Ovary (tissue), 9 donors: ENCODE results near the gene DYNC1I1. TPM values are rescaled to one million over a fixed set of nuclear protein-coding genes. Genes with fewer than 3 reads are reported as not detected.

Experiments used
- DNase-seq, 5 donors: peaks; one replicate each; pipeline ENCODE4 v3.0.0-alpha.2; 2019 to 2020
- H3K27ac ChIP-seq, 2 donors: fragments of 200-600 bp; one replicate each; pipeline versions ENCODE4 v1.5.1 to v1.8.0; 2019 to 2022
- H3K27me3 ChIP-seq: fragments of 200-600 bp; one replicate; pipeline ENCODE4 v1.8.0; 2022
- H3K36me3 ChIP-seq: fragments of 200-600 bp; sonication (generic); one replicate; pipeline ENCODE4 v1.5.1; 2019
- H3K4me1 ChIP-seq: one replicate; pipeline ENCODE4 v1.8.1; 2013; ENCODE audit warnings: mild to moderate bottlenecking, moderate library complexity; ENCODE audit not compliant: insufficient read depth
- H3K4me3 ChIP-seq: fragments of 200-600 bp; sonication (generic); one replicate; pipeline ENCODE4 v1.5.1; 2017
- H3K9me3 ChIP-seq, 2 donors: fragments of 200-600 bp in 1 of 2; sonication (generic) in 1 of 2; one replicate each; pipeline versions ENCODE4 v1.5.1 to v1.8.1; 2013 to 2019; ENCODE audit warnings: mild to moderate bottlenecking in 1 of 2, moderate library complexity in 1 of 2
- EP300 ChIP-seq: sonication (generic); formaldehyde crosslinking; IDR thresholded peaks from one replicate; pipeline ENCODE4 v1.6.1; 2017; ENCODE audit warnings: antibody characterized with exemption
- POLR2A ChIP-seq: fragments of 450-650 bp; IDR thresholded peaks from one replicate; pipeline ENCODE4 v1.6.1; 2017; ENCODE audit warnings: antibody characterized with exemption, mild to moderate bottlenecking, moderate library complexity
- WGBS, 3 donors: extraction: QIAGEN DNeasy Blood & Tissue Kit in 1 of 3; methylation state at CpG; one replicate each; pipeline versions ENCODE4 v1.1.5 to v1.1.7; 2013 to 2017; 5-methylcytosine and 5-hydroxymethylcytosine counted together
- intact Hi-C, 4 donors: fragments of 100-400 bp; cut with DNase I; formaldehyde crosslinking; loops; one replicate each; pipeline versions ENCODE4 v1.11.0 to v1.15.1; 2022 to 2023
- polyA plus RNA-seq, 2 donors: library from polyadenylated mRNA; stranded (reverse); fragments of 200-250 nt in 1 of 2; fragments of 350-450 nt in 1 of 2; fragmentation: Illumina TruSeq in 1 of 2; extraction: RNeasy Lipid Tissue Mini Kit (QIAGEN cat#74804) in 1 of 2; gene quantifications; one replicate each; pipeline ENCODE4 v1.2.3, GENCODE V29; 2013 to 2014
- total RNA-seq, 7 donors: library from RNA; depleted of rRNA in 2 of 7; stranded (reverse); fragments of >200 nt in 2 of 7; fragmentation: NEBNext Ultra II Directional in 3 of 7; extraction: Animal tissue kit (Norgen Biotek cat#: 25700) in 3 of 7; gene quantifications; one replicate each; pipeline versions ENCODE4 v1.1.0 to v1.2.4, GENCODE V29; 2016 to 2023
- TF ChIP-seq, protein P1 (sequence below), 3 donors: fragments of 450-650 bp in 2 of 3; fragments of 200-600 bp in 1 of 3; IDR thresholded peaks; one replicate each; pipeline versions ENCODE4 v1.5.1 to v1.8.0; 2016 to 2022; ENCODE audit warnings: antibody characterized with exemption in 3 of 3, mild to moderate bottlenecking in 1 of 3
- donor health status: DM: no; HTN: no; CAD: no; lungs with moderate emphysema.
- donor health status: DM: no; HTN: no; CAD: no.
- donor health status: Bipolar disorder and iron deficiency.
- donor health status: DM: yes; HTN: yes; CAD: no.
- donor health status: DM: no; HTN: no; CAD: no.
- donor health status: DM: yes; HTN: yes; CAD: no.

Gene DYNC1I1
- total and polyA plus RNA-seq, 9 donors = 4.2 to 19.3 (median 6.9) TPM

- no peak overlapping the region for H3K27ac ChIP-seq
- no peaks in the 10 kb centered on the region for H3K27me3 ChIP-seq
- no peaks in the 10 kb centered on the region for H3K36me3 ChIP-seq
- H3K9me3 ChIP-seq = no peaks in the 10 kb centered on the region
- no peaks in the 10 kb centered on the region for H3K4me1 ChIP-seq
- intact Hi-C loops = no loop called here
- no peak overlapping the region for H3K4me3 ChIP-seq
- no peak for TF ChIP-seq EP300
- no peak for TF ChIP-seq POLR2A
- TF ChIP-seq, protein P1, sequence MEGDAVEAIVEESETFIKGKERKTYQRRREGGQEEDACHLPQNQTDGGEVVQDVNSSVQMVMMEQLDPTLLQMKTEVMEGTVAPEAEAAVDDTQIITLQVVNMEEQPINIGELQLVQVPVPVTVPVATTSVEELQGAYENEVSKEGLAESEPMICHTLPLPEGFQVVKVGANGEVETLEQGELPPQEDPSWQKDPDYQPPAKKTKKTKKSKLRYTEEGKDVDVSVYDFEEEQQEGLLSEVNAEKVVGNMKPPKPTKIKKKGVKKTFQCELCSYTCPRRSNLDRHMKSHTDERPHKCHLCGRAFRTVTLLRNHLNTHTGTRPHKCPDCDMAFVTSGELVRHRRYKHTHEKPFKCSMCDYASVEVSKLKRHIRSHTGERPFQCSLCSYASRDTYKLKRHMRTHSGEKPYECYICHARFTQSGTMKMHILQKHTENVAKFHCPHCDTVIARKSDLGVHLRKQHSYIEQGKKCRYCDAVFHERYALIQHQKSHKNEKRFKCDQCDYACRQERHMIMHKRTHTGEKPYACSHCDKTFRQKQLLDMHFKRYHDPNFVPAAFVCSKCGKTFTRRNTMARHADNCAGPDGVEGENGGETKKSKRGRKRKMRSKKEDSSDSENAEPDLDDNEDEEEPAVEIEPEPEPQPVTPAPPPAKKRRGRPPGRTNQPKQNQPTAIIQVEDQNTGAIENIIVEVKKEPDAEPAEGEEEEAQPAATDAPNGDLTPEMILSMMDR (IDR thresholded peaks at IDR 0.05) = no peak
- no peak for DNase-seq
Measured at GRCh38 chr7:95784796-95785195, 12.4 kb downstream of the DYNC1I1 start.

GRCh38 chr7:95788258-95788657, 15.9 kb downstream of the DYNC1I1 start:
- Histone ChIP-seq H3K36me3 (no peaks in the 10 kb centered on the region), H3K4me1 (no peaks in the 10 kb centered on the region), H3K9me3 (no peaks in the 10 kb centered on the region), H3K27ac (no peak overlapping the region), H3K4me3 (no peak overlapping the region), H3K27me3 (no peaks in the 10 kb centered on the region)
- 95 to 97% (median 96%) methylated on average over 6 of the region's 6 CpGs for WGBS, 3 donors
- intact Hi-C loops = no loop called here
- TF ChIP-seq POLR2A (no peak), EP300 (no peak)
- TF ChIP-seq, protein P1 (IDR thresholded peaks at IDR 0.05) = no peak
- DNase-seq = no peak

GRCh38 chr7:95788884-95789283, 16.5 kb downstream of the DYNC1I1 start:
- Histone ChIP-seq H3K27ac (no peak overlapping the region), H3K27me3 (no peaks in the 10 kb centered on the region), H3K36me3 (no peaks in the 10 kb centered on the region), H3K4me3 (no peak overlapping the region), H3K9me3 (no peaks in the 10 kb centered on the region), H3K4me1 (no peaks in the 10 kb centered on the region)
- intact Hi-C loops = no loop called here
- DNase-seq = no peak
- WGBS, 3 donors = 72 to 75% (median 75%) methylated on average over 2 of the region's 2 CpGs
- TF ChIP-seq, protein P1 (IDR thresholded peaks at IDR 0.05) = no peak
- no peak for TF ChIP-seq POLR2A
- TF ChIP-seq EP300 = no peak

GRCh38 chr7:95793658-95794057, 21.3 kb downstream of the DYNC1I1 start:
- Histone ChIP-seq H3K27ac (no peak overlapping the region), H3K27me3 (no peaks in the 10 kb centered on the region), H3K4me1 (no peaks in the 10 kb centered on the region), H3K4me3 (no peak overlapping the region), H3K36me3 (no peaks in the 10 kb centered on the region), H3K9me3 (no peaks in the 10 kb centered on the region)
- WGBS, 3 donors = 92 to 94% (median 92%) methylated on average over 5 of the region's 5 CpGs
- TF ChIP-seq EP300 (no peak), POLR2A (no peak)
- TF ChIP-seq, protein P1 (IDR thresholded peaks at IDR 0.05) = no peak
- DNase-seq = no peak
- intact Hi-C loops = no loop called here
